ENCODE data around the gene TRIM68. TPM values are rescaled to one million over a fixed set of nuclear protein-coding genes. Genes with fewer than 3 reads are reported as not detected.

Gene TRIM68
- total RNA-seq, 3 donors from 2014 or later, result 7.7 to 8.6 (median 8.1) TPM

- Mint-ChIP-seq H3K36me3 (ENCODE audit: insufficient read depth) (no peaks in the 10 kb centered on the region), H3K27me3 (ENCODE audit: low read depth) (peaks cover 20% of the 10 kb centered on the region), H3K4me1 (ENCODE audit: low read depth) (peaks cover 4% of the 10 kb centered on the region), H3K9me3 (no peaks in the 10 kb centered on the region), H3K4me3 (no peak overlapping the region)
- no peak for ATAC-seq
- no peak for DNase-seq
Measured at GRCh38 chr11:4576880-4577279, 31.2 kb downstream of the TRIM68 start.

GRCh38 chr11:4569075-4569474, 39.0 kb downstream of the TRIM68 start:
- no peak for ATAC-seq
- Mint-ChIP-seq H3K36me3 (ENCODE audit: insufficient read depth) (no peaks in the 10 kb centered on the region), H3K27me3 (ENCODE audit: low read depth) (no peaks in the 10 kb centered on the region), H3K4me3 (no peak overlapping the region), H3K4me1 (ENCODE audit: low read depth) (no peaks in the 10 kb centered on the region), H3K9me3 (no peaks in the 10 kb centered on the region)
- no peak for DNase-seq

- Mint-ChIP-seq H3K27me3 (ENCODE audit: low read depth) (peaks cover 6% of the 10 kb centered on the region), H3K4me1 (ENCODE audit: low read depth) (no peaks in the 10 kb centered on the region), H3K9me3 (no peaks in the 10 kb centered on the region), H3K4me3 (no peak overlapping the region), H3K36me3 (ENCODE audit: insufficient read depth) (no peaks in the 10 kb centered on the region)
- no peak for DNase-seq
- ATAC-seq, result no peak
Measured at GRCh38 chr11:4565371-4565770, 42.7 kb downstream of the TRIM68 start.

GRCh38 chr11:4560467-4560866, 47.6 kb downstream of the TRIM68 start:
- no peaks in the 10 kb centered on the region for H3K9me3 Mint-ChIP-seq
- H3K27me3 Mint-ChIP-seq (ENCODE audit: low read depth), result peaks cover 24% of the 10 kb centered on the region
- DNase-seq, result no peak
- ATAC-seq, result no peak
- H3K36me3 Mint-ChIP-seq (ENCODE audit: insufficient read depth), result no peaks in the 10 kb centered on the region
- H3K4me1 Mint-ChIP-seq (ENCODE audit: low read depth), result no peaks in the 10 kb centered on the region
- no peak overlapping the region for H3K4me3 Mint-ChIP-seq

- ATAC-seq (no peak), DNase-seq (no peak)
- H3K4me1 Mint-ChIP-seq (ENCODE audit: low read depth), result no peaks in the 10 kb centered on the region
- no peaks in the 10 kb centered on the region for H3K9me3 Mint-ChIP-seq
- H3K4me3 Mint-ChIP-seq, result no peak overlapping the region
- H3K27me3 Mint-ChIP-seq (ENCODE audit: low read depth), result peaks cover 24% of the 10 kb centered on the region
- no peaks in the 10 kb centered on the region for H3K36me3 Mint-ChIP-seq (ENCODE audit: insufficient read depth)
Measured at GRCh38 chr11:4559527-4560440, 48.2 kb downstream of the TRIM68 start.

GRCh38 chr11:4551346-4551979, 56.6 kb downstream of the TRIM68 start:
- no peaks in the 10 kb centered on the region for H3K9me3 Mint-ChIP-seq
- no peak for ATAC-seq
- no peak for DNase-seq
- no peaks in the 10 kb centered on the region for H3K36me3 Mint-ChIP-seq (ENCODE audit: insufficient read depth)
- no peak overlapping the region for H3K4me3 Mint-ChIP-seq
- peaks cover 16% of the 10 kb centered on the region for H3K27me3 Mint-ChIP-seq (ENCODE audit: low read depth)
- no peaks in the 10 kb centered on the region for H3K4me1 Mint-ChIP-seq (ENCODE audit: low read depth)

Other genes with a start within 250 kb of the TRIM68 start
- not detected for gene OR52B4, start 239.8 kb downstream of the TRIM68 start, total RNA-seq
- 10 to 100 TPM; 20.9 to 22.8 (median 22.3) TPM for gene TRIM21, start 214.5 kb downstream of the TRIM68 start, total RNA-seq
- not detected for gene OR52K2, start 158.9 kb downstream of the TRIM68 start, total RNA-seq
- gene OR52K1, start 125.6 kb downstream of the TRIM68 start, total RNA-seq, result under 1 TPM in 1 of 3 donors, not detected in 2; 0.05 TPM
- gene OR52M1, start 63.0 kb downstream of the TRIM68 start, total RNA-seq, result not detected
- gene OR52I2, start 26.5 kb downstream of the TRIM68 start, total RNA-seq, result not detected
- not detected for gene OR52I1, start 14.2 kb downstream of the TRIM68 start, total RNA-seq
- gene OR51D1, start 29.2 kb upstream of the TRIM68 start, total RNA-seq, result not detected
- not detected for gene OR51E1, start 35.8 kb upstream of the TRIM68 start, total RNA-seq
- not detected for gene OR51E2, start 89.6 kb upstream of the TRIM68 start, total RNA-seq
- not detected for gene MMP26, start 96.6 kb upstream of the TRIM68 start, total RNA-seq
- not detected for gene OR51F1, start 161.7 kb upstream of the TRIM68 start, total RNA-seq
- gene OR52R1, start 196.1 kb upstream of the TRIM68 start, total RNA-seq, result not detected
- not detected for gene OR51F2, start 213.1 kb upstream of the TRIM68 start, total RNA-seq
- gene OR51S1, start 241.0 kb upstream of the TRIM68 start, total RNA-seq, result not detected

Measured in activated T-cell treated with anti-CD3 and anti-CD28 coated beads, Interleukin-2, amount 50 U/mL, for 4 hours (primary cell).